HepG2 (cell line): ENCODE measurements around the gene ZFP36L2. TPM values are rescaled to one million over a fixed set of nuclear protein-coding genes. Genes with fewer than 3 reads are reported as not detected.

Experiments
- BCL6 ChIP-seq: IDR thresholded peaks from 2 replicates; pipeline ENCODE4 v1.6.1; 2016; ENCODE audit warnings: missing genetic modification reagents, missing compliant biosample characterization
- CAMTA2 ChIP-seq: sonication (generic); formaldehyde crosslinking; IDR thresholded peaks from 2 replicates; pipeline ENCODE4 v1.4.0; 2020; ENCODE audit warnings: mild to moderate bottlenecking, missing genetic modification reagents, borderline replicate concordance
- CC2D1A ChIP-seq: sonication (generic); formaldehyde crosslinking; IDR thresholded peaks from 2 replicates; pipeline ENCODE4 v1.8.1; 2023; ENCODE audit warnings: mild to moderate bottlenecking, missing genetic modification reagents
- CREB1 ChIP-seq, 2 experiments: fragments of 450-650 bp in 1 of 2; IDR thresholded peaks; 2 replicates each; pipeline ENCODE4 v1.6.1; 2016 to 2017; ENCODE audit warnings: control low read depth in 1 of 2, mild to moderate bottlenecking in 1 of 2, missing compliant biosample characterization in 1 of 2, missing genetic modification characterization in 1 of 2
- HMG20B ChIP-seq: conservative IDR thresholded peaks from 2 replicates; pipeline ENCODE4 v1.6.1; 2016; ENCODE audit warnings: missing genetic modification reagents, missing compliant biosample characterization
- MAZ ChIP-seq, 2 experiments: sonication (generic) in 1 of 2; formaldehyde crosslinking in 1 of 2; IDR thresholded peaks; 2 replicates each; pipeline versions ENCODE4 v1.5.0 to v1.6.1; 2012 to 2020; ENCODE audit warnings: low read depth in 2 of 2, mild to moderate bottlenecking in 2 of 2, borderline replicate concordance in 1 of 2, improper control_type of control experiment in 1 of 2, low read length in 1 of 2, missing genetic modification reagents in 1 of 2, moderate library complexity in 1 of 2
- NR2F2 ChIP-seq: IDR thresholded peaks from 2 replicates; pipeline ENCODE4 v1.6.1; 2012; ENCODE audit warnings: low read depth, inconsistent platforms, borderline replicate concordance
- NR2F6 ChIP-seq, 2 experiments: IDR thresholded peaks; 2 replicates each; pipeline ENCODE4 v1.6.1; 2016; ENCODE audit warnings: antibody characterized with exemption in 1 of 2, mild to moderate bottlenecking in 1 of 2
- RBAK ChIP-seq: sonication (generic); formaldehyde crosslinking; IDR thresholded peaks from 2 replicates; pipeline ENCODE4 v1.5.1; 2020; ENCODE audit warnings: mild to moderate bottlenecking, missing genetic modification reagents
- SNRNP70 ChIP-seq: fragments of 200-400 bp; formaldehyde crosslinking; IDR thresholded peaks from 2 replicates; pipeline ENCODE4 v1.6.1; 2017; ENCODE audit warnings: mild to moderate bottlenecking, low read depth, low read length, moderate library complexity
- SRF ChIP-seq: IDR thresholded peaks from 2 replicates; pipeline ENCODE4 v1.6.1; 2011; ENCODE audit warnings: mild to moderate bottlenecking, low read depth, low read length, moderate library complexity
- XBP1 ChIP-seq: sonication (generic); formaldehyde crosslinking; IDR thresholded peaks from 2 replicates; pipeline ENCODE4 v1.5.0; 2020; ENCODE audit warnings: missing genetic modification reagents
- ZFP1 ChIP-seq: IDR thresholded peaks from 2 replicates; pipeline ENCODE4 v1.6.1; 2016
- ZNF326 ChIP-seq: sonication (generic); formaldehyde crosslinking; IDR thresholded peaks from 2 replicates; pipeline ENCODE4 v1.4.0; 2020; ENCODE audit warnings: missing genetic modification reagents, borderline replicate concordance
- ZNF737 ChIP-seq: sonication (generic); formaldehyde crosslinking; IDR thresholded peaks from 2 replicates; pipeline ENCODE4 v1.5.0; 2020; ENCODE audit warnings: missing genetic modification reagents, mild to moderate bottlenecking, borderline replicate concordance
- ZSCAN22 ChIP-seq: sonication (generic); formaldehyde crosslinking; IDR thresholded peaks from 2 replicates; pipeline ENCODE4 v1.4.0; 2020; ENCODE audit warnings: mild to moderate bottlenecking, missing genetic modification reagents
- polyA plus RNA-seq, 8 experiments: library from polyadenylated mRNA; depleted of rRNA in 3 of 8; stranded (reverse) in 7 of 8; unstranded in 1 of 8; fragments of >200 nt; fragmentation: Illumina TruSeq in 4 of 8; extraction: Trizol in 4 of 8; gene quantifications; 2 replicates each; pipeline versions ENCODE4 v1.2.1 to v1.2.3, GENCODE V29; 2011 to 2016; ENCODE audit warnings: low read depth in 4 of 8, missing spikeins in 1 of 8, mixed read lengths in 1 of 8; ENCODE audit not compliant: insufficient read depth in 1 of 8
- total RNA-seq, 5 experiments: library from RNA; depleted of rRNA; stranded (reverse); fragments of >200 nt; fragmentation: Illumina TruSeq; extraction: Trizol; gene quantifications; 2 replicates each; pipeline ENCODE4 v1.2.3, GENCODE V29; 2016; ENCODE audit warnings: low read depth in 1 of 5
- TF ChIP-seq, protein P1 (sequence below): sonication (generic); formaldehyde crosslinking; IDR thresholded peaks from 2 replicates; pipeline ENCODE4 v1.4.0; 2020; ENCODE audit warnings: missing genetic modification reagents
- TF ChIP-seq, protein P2 (sequence below): sonication (generic); formaldehyde crosslinking; IDR thresholded peaks from 2 replicates; pipeline ENCODE4 v1.8.1; 2023; ENCODE audit warnings: mild to moderate bottlenecking, inconsistent platforms, moderate library complexity, missing genetic modification reagents, borderline replicate concordance
- TF ChIP-seq, protein P3 (sequence below): sonication (generic); formaldehyde crosslinking; IDR thresholded peaks from 2 replicates; pipeline ENCODE4 v1.8.1; 2023; ENCODE audit warnings: missing genetic modification reagents, mild to moderate bottlenecking, borderline replicate concordance
- TF ChIP-seq, protein P4 (sequence below): sonication (generic); formaldehyde crosslinking; IDR thresholded peaks from 2 replicates; pipeline ENCODE4 v1.8.1; 2023; ENCODE audit warnings: mild to moderate bottlenecking, moderate library complexity, missing genetic modification reagents
- TF ChIP-seq, protein P5 (sequence below): sonication (generic); formaldehyde crosslinking; IDR thresholded peaks from 2 replicates; pipeline ENCODE4 v1.5.0; 2020; ENCODE audit warnings: missing genetic modification reagents, mild to moderate bottlenecking, borderline replicate concordance

Gene ZFP36L2
- total and polyA plus RNA-seq, 2 of the 13 experiments (the other 11 are each of a cell fraction or from before 2014, with no cell fraction given): 11.2 to 21.8 TPM

DNA sequence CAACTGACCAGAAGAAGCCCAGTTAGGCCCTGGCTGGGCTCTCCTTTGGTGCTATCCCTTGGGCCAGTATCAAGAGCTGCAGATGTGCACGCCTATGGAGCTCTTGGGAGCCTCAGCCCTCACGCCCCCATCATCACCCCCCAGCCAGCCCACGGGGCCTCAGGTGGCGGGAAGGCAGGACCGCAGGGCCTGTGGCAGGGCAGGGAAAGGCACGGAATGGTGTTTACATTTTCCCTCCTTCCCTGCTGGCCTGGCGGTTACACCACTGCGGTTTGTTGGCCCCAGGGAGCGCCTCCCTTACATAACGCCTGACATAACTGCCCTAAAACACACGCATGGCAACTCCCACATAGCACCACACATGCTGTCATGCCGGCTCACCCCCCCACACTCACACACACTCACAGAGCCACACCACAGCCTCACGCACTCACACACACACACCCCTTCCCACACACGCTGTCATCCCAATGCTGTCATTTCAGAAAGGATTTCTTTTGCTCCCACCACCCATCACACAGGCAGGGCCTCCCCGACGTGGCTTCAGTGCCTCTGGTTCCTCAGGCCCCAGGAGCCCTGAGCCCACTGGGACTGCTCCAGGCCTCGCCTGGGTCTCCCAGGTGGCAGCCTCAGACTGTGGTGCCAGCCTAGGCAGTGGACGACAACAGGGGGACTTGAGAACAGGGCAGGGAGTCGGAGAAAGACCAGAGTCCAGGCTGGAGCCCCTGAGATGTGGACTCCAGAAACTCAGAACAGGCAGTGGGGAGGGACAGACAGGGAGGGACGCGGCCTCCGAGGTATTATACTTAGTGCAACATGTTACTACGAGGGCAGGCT is 15.7 kb downstream of the ZFP36L2 start (continued):
- TF ChIP-seq CAMTA2 (CRISPR knock-in tag) (0 out of 2 replicates have a peak, but pooled peaks have one; percentile 90), RBAK (no peak; the same call in 1 of the 2 replicates), ZFP1 (CRISPR knock-in tag) (0 out of 2 replicates have a peak, but pooled peaks have one; percentile 54), NR2F2 (no peak), SNRNP70 (no peak), ZNF737 (CRISPR knock-in tag) (no peak), NR2F6 (IDR thresholded peaks at IDR 0.05) (peak; percentile 51; the same call in 1 of the 2 replicates), NR2F6 (CRISPR knock-in tag; IDR thresholded peaks at IDR 0.05) (peak; percentile 88), CREB1 (IDR thresholded peaks at IDR 0.05) (peak; percentile 33; the same call in 1 of the 2 replicates), CREB1 (CRISPR knock-in tag; IDR thresholded peaks at IDR 0.05) (no peak), MAZ (IDR thresholded peaks at IDR 0.05; ENCODE audit: borderline replicate concordance, low read depth, low read length) (no peak), MAZ (CRISPR knock-in tag; IDR thresholded peaks at IDR 0.05; ENCODE audit: low read depth) (peak; percentile 81), XBP1 (no peak), ZNF326 (CRISPR knock-in tag) (no peak), CC2D1A (CRISPR knock-in tag) (no peak), SRF (no peak), ZSCAN22 (CRISPR knock-in tag) (no peak), HMG20B (CRISPR knock-in tag) (peak; percentile 61; the same call in 1 of the 2 replicates), BCL6 (CRISPR knock-in tag) (peak; percentile 83)
- TF ChIP-seq, protein P1, sequence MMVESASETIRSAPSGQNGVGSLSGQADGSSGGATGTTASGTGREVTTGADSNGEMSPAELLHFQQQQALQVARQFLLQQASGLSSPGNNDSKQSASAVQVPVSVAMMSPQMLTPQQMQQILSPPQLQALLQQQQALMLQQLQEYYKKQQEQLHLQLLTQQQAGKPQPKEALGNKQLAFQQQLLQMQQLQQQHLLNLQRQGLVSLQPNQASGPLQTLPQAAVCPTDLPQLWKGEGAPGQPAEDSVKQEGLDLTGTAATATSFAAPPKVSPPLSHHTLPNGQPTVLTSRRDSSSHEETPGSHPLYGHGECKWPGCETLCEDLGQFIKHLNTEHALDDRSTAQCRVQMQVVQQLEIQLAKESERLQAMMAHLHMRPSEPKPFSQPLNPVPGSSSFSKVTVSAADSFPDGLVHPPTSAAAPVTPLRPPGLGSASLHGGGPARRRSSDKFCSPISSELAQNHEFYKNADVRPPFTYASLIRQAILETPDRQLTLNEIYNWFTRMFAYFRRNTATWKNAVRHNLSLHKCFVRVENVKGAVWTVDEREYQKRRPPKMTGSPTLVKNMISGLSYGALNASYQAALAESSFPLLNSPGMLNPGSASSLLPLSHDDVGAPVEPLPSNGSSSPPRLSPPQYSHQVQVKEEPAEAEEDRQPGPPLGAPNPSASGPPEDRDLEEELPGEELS (CRISPR knock-in tag): peak; percentile 88
- TF ChIP-seq, protein P2, sequence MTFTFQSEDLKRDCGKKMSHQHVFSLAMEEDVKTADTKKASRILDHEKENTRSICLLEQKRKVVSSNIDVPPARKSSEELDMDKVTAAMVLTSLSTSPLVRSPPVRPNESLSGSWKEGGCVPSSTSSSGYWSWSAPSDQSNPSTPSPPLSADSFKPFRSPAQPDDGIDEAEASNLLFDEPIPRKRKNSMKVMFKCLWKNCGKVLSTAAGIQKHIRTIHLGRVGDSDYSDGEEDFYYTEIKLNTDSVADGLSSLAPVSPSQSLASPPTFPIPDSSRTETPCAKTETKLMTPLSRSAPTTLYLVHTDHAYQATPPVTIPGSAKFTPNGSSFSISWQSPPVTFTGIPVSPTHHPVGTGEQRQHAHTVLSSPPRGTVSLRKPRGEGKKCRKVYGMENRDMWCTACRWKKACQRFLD: peak; percentile 96; the same call in 1 of the 2 replicates
- TF ChIP-seq, protein P3, sequence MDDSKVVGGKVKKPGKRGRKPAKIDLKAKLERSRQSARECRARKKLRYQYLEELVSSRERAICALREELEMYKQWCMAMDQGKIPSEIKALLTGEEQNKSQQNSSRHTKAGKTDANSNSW (CRISPR knock-in tag): no peak
- TF ChIP-seq, protein P4, sequence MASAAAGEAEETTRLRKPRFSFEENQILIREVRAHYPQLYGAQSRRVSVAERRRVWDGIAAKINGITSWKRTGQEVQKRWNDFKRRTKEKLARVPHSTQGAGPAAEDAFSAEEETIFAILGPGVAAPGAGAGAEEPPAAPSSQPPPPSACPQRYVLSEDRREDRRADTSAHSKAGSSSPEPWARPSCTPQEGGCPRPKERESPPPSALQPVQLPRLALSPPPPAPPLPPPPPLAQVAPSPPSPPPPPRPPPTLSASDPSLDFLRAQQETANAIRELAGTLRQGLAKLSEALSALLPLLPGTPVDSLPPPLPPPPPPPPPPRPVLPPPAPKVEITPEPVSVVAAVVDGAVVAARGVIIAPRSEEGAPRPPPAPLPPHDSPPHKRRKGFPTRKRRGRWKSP: peak; percentile 91; the same call in 1 of the 2 replicates
- TF ChIP-seq, protein P5, sequence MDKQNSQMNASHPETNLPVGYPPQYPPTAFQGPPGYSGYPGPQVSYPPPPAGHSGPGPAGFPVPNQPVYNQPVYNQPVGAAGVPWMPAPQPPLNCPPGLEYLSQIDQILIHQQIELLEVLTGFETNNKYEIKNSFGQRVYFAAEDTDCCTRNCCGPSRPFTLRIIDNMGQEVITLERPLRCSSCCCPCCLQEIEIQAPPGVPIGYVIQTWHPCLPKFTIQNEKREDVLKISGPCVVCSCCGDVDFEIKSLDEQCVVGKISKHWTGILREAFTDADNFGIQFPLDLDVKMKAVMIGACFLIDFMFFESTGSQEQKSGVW (CRISPR knock-in tag): no peak
